Measurements from ENCODE around the gene JKAMP.

Gene JKAMP

GRCh38 chr14:59463787-59464485, 20.4 kb upstream of the JKAMP start:
- FAIRE-seq, result no peak
- TF ChIP-seq POLR2A (IDR thresholded peaks at IDR 0.05; ENCODE audit: low read depth, low read length), result no peak
- DNase-seq (ENCODE audit: insufficient read length, low spot score), result no peak

GRCh38 chr14:59464486-59465315, 19.6 kb upstream of the JKAMP start:
- no peak for TF ChIP-seq POLR2A (IDR thresholded peaks at IDR 0.05; ENCODE audit: low read depth, low read length)
- DNase-seq (ENCODE audit: insufficient read length, low spot score) (no peak), FAIRE-seq (no peak)

- no peak for FAIRE-seq
- TF ChIP-seq POLR2A (IDR thresholded peaks at IDR 0.05; ENCODE audit: low read depth, low read length), result no peak
- DNase-seq (ENCODE audit: insufficient read length, low spot score), result no peak
Observed at GRCh38 chr14:59465316-59466135, 18.8 kb upstream of the JKAMP start, which contains the start of gene GPR135. TSS of gene GPR135 (minus strand) at chr14:59465380. CDS start at chr14:59465226, 154 bp downstream.

- TF ChIP-seq POLR2A (IDR thresholded peaks at IDR 0.05; ENCODE audit: low read depth, low read length), result no peak
- no peak for FAIRE-seq
- DNase-seq (ENCODE audit: insufficient read length, low spot score), result no peak
Observed at GRCh38 chr14:59474172-59474571, 10.1 kb upstream of the JKAMP start.

GRCh38 chr14:59475709-59476108, 8.6 kb upstream of the JKAMP start:
- TF ChIP-seq POLR2A (IDR thresholded peaks at IDR 0.05; ENCODE audit: low read depth, low read length), result no peak
- FAIRE-seq (no peak), DNase-seq (ENCODE audit: insufficient read length, low spot score) (no peak)

- TF ChIP-seq POLR2A (IDR thresholded peaks at IDR 0.05; ENCODE audit: low read depth, low read length), result no peak
- no peak for FAIRE-seq
- no peak for DNase-seq (ENCODE audit: insufficient read length, low spot score)
Observed at GRCh38 chr14:59478540-59478939, 5.8 kb upstream of the JKAMP start.

GRCh38 chr14:59480166-59480565, 4.2 kb upstream of the JKAMP start:
- no peak for FAIRE-seq

GRCh38 chr14:59481407-59481806, 2.9 kb upstream of the JKAMP start:
- no peak for FAIRE-seq
- no peak for TF ChIP-seq POLR2A (IDR thresholded peaks at IDR 0.05; ENCODE audit: low read depth, low read length)
- no peak for DNase-seq (ENCODE audit: insufficient read length, low spot score)

More at GRCh38 chr14:59480166-59480565, 4.2 kb upstream of the JKAMP start:
- TF ChIP-seq POLR2A (IDR thresholded peaks at IDR 0.05; ENCODE audit: low read depth, low read length), result no peak
- DNase-seq (ENCODE audit: insufficient read length, low spot score), result no peak

GRCh38 chr14:59481871-59482540, 2.3 kb upstream of the JKAMP start:
- no peak for DNase-seq (ENCODE audit: insufficient read length, low spot score)
- TF ChIP-seq POLR2A (IDR thresholded peaks at IDR 0.05; ENCODE audit: low read depth, low read length), result no peak
- no peak for FAIRE-seq

GRCh38 chr14:59482541-59483331, 1.6 kb upstream of the JKAMP start:
- peak; percentile 53 for FAIRE-seq
- TF ChIP-seq POLR2A (IDR thresholded peaks at IDR 0.05; ENCODE audit: low read depth, low read length), result no peak

GRCh38 chr14:59483363-59483762, 954 bp upstream of the JKAMP start:
- no peak for FAIRE-seq
- TF ChIP-seq POLR2A (IDR thresholded peaks at IDR 0.05; ENCODE audit: low read depth, low read length), result no peak
- no peak for DNase-seq (ENCODE audit: insufficient read length, low spot score)

More at GRCh38 chr14:59482541-59483331, 1.6 kb upstream of the JKAMP start:
- peak; percentile 32 for DNase-seq (ENCODE audit: insufficient read length, low spot score)

GRCh38 chr14:59484639-59485175, 390 bp downstream of the JKAMP start:
- FAIRE-seq, result no peak
- peak; percentile 9 for DNase-seq (ENCODE audit: insufficient read length, low spot score)

More at GRCh38 chr14:59484639-59485175, 390 bp downstream of the JKAMP start:
- no peak for TF ChIP-seq POLR2A (IDR thresholded peaks at IDR 0.05; ENCODE audit: low read depth, low read length)
